ENCODE results near the gene ELAVL1.
A peak's percentile ranks its signal among the peaks of the same experiment; 100 is the strongest.

GRCh38 chr19:7970716-7971448 is 34.6 kb downstream of the ELAVL1 start:
- TF ChIP-seq POLR2A (IDR thresholded peaks at IDR 0.05) (no peak), CTCF (IDR thresholded peaks at IDR 0.05) (peak in 3 of 4 experiments; percentile 17 to 44 (median 40))
